ENCODE results near the gene WFDC11.
"Not testable (repeated sequence)": the region's sequence is repeated elsewhere in the genome, so short reads cannot be mapped to it uniquely, and the experiment has no call there.

Gene WFDC11

GRCh38 chr20:45670139-45670538 lies at the start of gene WFDC11:
Gene WFDC11, minus strand, starts transcription at chr20:45670239. Its CDS starts 19,639 bp downstream, at chr20:45650600.
- DNase-seq (ENCODE audit: low read depth): no peak
- no peak for TF ChIP-seq MYC (IDR thresholded peaks at IDR 0.05; ENCODE audit: low read depth, low read length)
- TF ChIP-seq CTCF (IDR thresholded peaks at IDR 0.05; ENCODE audit: low read depth, low read length): no peak
- TF ChIP-seq MAX (IDR thresholded peaks at IDR 0.05; ENCODE audit: low read depth, low read length): no peak
- TF ChIP-seq POLR2A (IDR thresholded peaks at IDR 0.05; ENCODE audit: extremely low read depth, insufficient read length): no peak
- no peak within 1 kb of the TSS for H3K4me3 ChIP-seq (ENCODE audit: low read depth, low read length)

- not testable (repeated sequence) for H3K4me3 ChIP-seq (ENCODE audit: low read depth, low read length); DNase-seq (ENCODE audit: low read depth)
These were observed 46.2 kb upstream of the WFDC11 start for GRCh38 chr20:45716141-45716688.

GRCh38 chr20:45704969-45705637 lies 35.1 kb upstream of the WFDC11 start, which contains the start of gene WFDC10B:
Gene WFDC10B, minus strand, starts transcription at chr20:45705019. Its CDS starts 19,027 bp downstream, at chr20:45685992.
- no peak for DNase-seq (ENCODE audit: low read depth)
- no peak for TF ChIP-seq MYC (IDR thresholded peaks at IDR 0.05; ENCODE audit: low read depth, low read length)
- no peak for TF ChIP-seq MAX (IDR thresholded peaks at IDR 0.05; ENCODE audit: low read depth, low read length)
- TF ChIP-seq POLR2A (IDR thresholded peaks at IDR 0.05; ENCODE audit: extremely low read depth, insufficient read length): no peak
- no peak for TF ChIP-seq CTCF (IDR thresholded peaks at IDR 0.05; ENCODE audit: low read depth, low read length)
- no peak within 1 kb of the TSS for H3K4me3 ChIP-seq (ENCODE audit: low read depth, low read length)

GRCh38 chr20:45701873-45702272 lies 31.8 kb upstream of the WFDC11 start, which contains the start of gene WFDC13:
Gene WFDC13, plus strand, starts transcription at chr20:45702038. Its CDS starts 86 bp downstream, at chr20:45702124.
- no peak for DNase-seq (ENCODE audit: low read depth)
- no peak within 1 kb of the TSS for H3K4me3 ChIP-seq (ENCODE audit: low read depth, low read length)
- TF ChIP-seq CTCF (IDR thresholded peaks at IDR 0.05; ENCODE audit: low read depth, low read length) (no peak), MAX (IDR thresholded peaks at IDR 0.05; ENCODE audit: low read depth, low read length) (no peak), POLR2A (IDR thresholded peaks at IDR 0.05; ENCODE audit: extremely low read depth, insufficient read length) (no peak)

GRCh38 chr20:45701104-45701503 lies 31.1 kb upstream of the WFDC11 start:
- TF ChIP-seq CTCF (IDR thresholded peaks at IDR 0.05; ENCODE audit: low read depth, low read length) (no peak), MYC (IDR thresholded peaks at IDR 0.05; ENCODE audit: low read depth, low read length) (no peak), POLR2A (IDR thresholded peaks at IDR 0.05; ENCODE audit: extremely low read depth, insufficient read length) (no peak), MAX (IDR thresholded peaks at IDR 0.05; ENCODE audit: low read depth, low read length) (no peak)
- no peak for DNase-seq (ENCODE audit: low read depth)
- H3K4me3 ChIP-seq (ENCODE audit: low read depth, low read length): no peak overlapping the region

GRCh38 chr20:45695496-45695895 lies 25.5 kb upstream of the WFDC11 start:
- TF ChIP-seq MAX (IDR thresholded peaks at IDR 0.05; ENCODE audit: low read depth, low read length) (no peak), MYC (IDR thresholded peaks at IDR 0.05; ENCODE audit: low read depth, low read length) (no peak), CTCF (IDR thresholded peaks at IDR 0.05; ENCODE audit: low read depth, low read length) (no peak), POLR2A (IDR thresholded peaks at IDR 0.05; ENCODE audit: extremely low read depth, insufficient read length) (no peak)
- H3K4me3 ChIP-seq (ENCODE audit: low read depth, low read length): no peak overlapping the region
- DNase-seq (ENCODE audit: low read depth): no peak

- DNase-seq (ENCODE audit: low read depth); H3K4me3 ChIP-seq (ENCODE audit: low read depth, low read length): not testable (repeated sequence)
These were observed 23.3 kb upstream of the WFDC11 start for GRCh38 chr20:45693346-45693745.

All from NB4 (cell line).